GM23338 (cell line): ENCODE results near the gene STX1A. TPM values are rescaled to one million over a fixed set of nuclear protein-coding genes. Genes with fewer than 3 reads are reported as not detected.
A peak's percentile ranks its signal among the peaks of the same experiment; 100 is the strongest.

ENCODE experiments used
- ATAC-seq: fragments of 200-7000 bp; cut with Tn5 transposase; 3 replicates; pipeline ENCODE4 v1.9.1; 2020
- DNase-seq: peaks from one replicate; pipeline ENCODE4 v3.0.0-alpha.2; 2015; ENCODE audit warnings: low spot score
- H2AFZ ChIP-seq: fragments of 200-600 bp; sonication (generic); 2 replicates; pipeline ENCODE4 v1.8.0; 2016; ENCODE audit warnings: antibody characterized with exemption, mild to moderate bottlenecking, moderate library complexity
- H3F3A ChIP-seq: fragments of 200-600 bp; sonication (generic); replicated peaks from 2 replicates; pipeline ENCODE4 v1.8.0; 2017; ENCODE audit warnings: antibody characterized with exemption, mixed run types, low read depth
- H3K27ac ChIP-seq: fragments of 200-600 bp; sonication (generic); 2 replicates; pipeline ENCODE4 v1.6.1; 2016; ENCODE audit warnings: low read depth
- H3K27me3 ChIP-seq: fragments of 200-600 bp; sonication (generic); 2 replicates; pipeline ENCODE4 v1.8.0; 2016; ENCODE audit warnings: mild to moderate bottlenecking, mixed run types, moderate library complexity; ENCODE audit not compliant: insufficient read depth
- H3K36me3 ChIP-seq: fragments of 200-600 bp; sonication (generic); 2 replicates; pipeline ENCODE4 v1.8.0; 2016; ENCODE audit warnings: mild to moderate bottlenecking; ENCODE audit not compliant: insufficient read depth
- H3K4me1 ChIP-seq: fragments of 200-600 bp; sonication (generic); 2 replicates; pipeline ENCODE4 v1.8.0; 2016; ENCODE audit warnings: mild to moderate bottlenecking, moderate library complexity; ENCODE audit not compliant: insufficient read depth
- H3K4me2 ChIP-seq: fragments of 200-600 bp; sonication (generic); 2 replicates; pipeline ENCODE4 v1.7.1; 2017; ENCODE audit warnings: mixed run types
- H3K4me3 ChIP-seq: fragments of 200-600 bp; sonication (generic); 2 replicates; pipeline ENCODE4 v1.6.1; 2016; ENCODE audit warnings: mixed run types
- H3K79me2 ChIP-seq: fragments of 200-600 bp; sonication (generic); replicated peaks from 2 replicates; pipeline ENCODE4 v1.8.0; 2017; ENCODE audit warnings: mild to moderate bottlenecking; ENCODE audit not compliant: insufficient read depth
- H3K9me2 ChIP-seq: fragments of 200-600 bp; sonication (generic); 2 replicates; pipeline ENCODE4 v1.8.0; 2017; ENCODE audit not compliant: insufficient read depth
- H4K20me1 ChIP-seq: fragments of 200-600 bp; sonication (generic); replicated peaks from 2 replicates; pipeline ENCODE4 v1.8.0; 2017; ENCODE audit warnings: mild to moderate bottlenecking; ENCODE audit not compliant: insufficient read depth
- H3K27ac Mint-ChIP-seq: 2 replicates; pipeline ENCODE4 v1.8.0; 2020; ENCODE audit warnings: inconsistent platforms, mild to moderate bottlenecking, moderate library complexity, mixed read lengths
- H3K27me3 Mint-ChIP-seq: 3 replicates; pipeline ENCODE4 v1.8.0; 2022; ENCODE audit warnings: low read depth, mild to moderate bottlenecking, moderate library complexity, mixed read lengths, inconsistent platforms; ENCODE audit not compliant: insufficient read depth, poor library complexity
- H3K36me3 Mint-ChIP-seq: 3 replicates; pipeline ENCODE4 v1.8.0; 2021; ENCODE audit warnings: low read depth, mild to moderate bottlenecking, inconsistent platforms, moderate library complexity, mixed read lengths
- H3K4me1 Mint-ChIP-seq: 3 replicates; pipeline ENCODE4 v1.8.0; 2020; ENCODE audit warnings: mild to moderate bottlenecking, inconsistent platforms, mixed read lengths
- H3K4me3 Mint-ChIP-seq: 3 replicates; pipeline ENCODE4 v1.8.0; 2021; ENCODE audit warnings: moderate library complexity, mild to moderate bottlenecking, inconsistent platforms, mixed read lengths
- H3K9me3 Mint-ChIP-seq: 3 replicates; pipeline ENCODE4 v1.8.0; 2020; ENCODE audit warnings: moderate library complexity, mild to moderate bottlenecking, inconsistent platforms, mixed read lengths
- CREB1 ChIP-seq: fragments of 250-450 bp; sonication (Bioruptor Pico); IDR thresholded peaks from 2 replicates; pipeline ENCODE4 v1.5.0; 2020; ENCODE audit warnings: low read depth, mild to moderate bottlenecking, moderate library complexity
- CTCF ChIP-seq, 2 experiments: fragments of 200-600 bp in 1 of 2; sonication (generic) in 1 of 2; conservative IDR thresholded peaks; 2 replicates each; pipeline versions ENCODE4 v1.5.1 to v1.6.1; 2016 to 2017; ENCODE audit warnings: antibody characterized with exemption in 2 of 2, low read depth in 2 of 2, mild to moderate bottlenecking in 2 of 2, moderate library complexity in 1 of 2
- EZH2 ChIP-seq: fragments of 200-600 bp; sonication (generic); IDR thresholded peaks from one replicate; pipeline ENCODE4 v1.8.0; 2017; ENCODE audit warnings: antibody characterized with exemption, mild to moderate bottlenecking, low read depth; ENCODE audit not compliant: unreplicated experiment
- EZH2phosphoT487 ChIP-seq: fragments of 200-600 bp; sonication (generic); IDR thresholded peaks from one replicate; pipeline ENCODE4 v1.8.1; 2018; ENCODE audit warnings: antibody characterized with exemption; ENCODE audit not compliant: unreplicated experiment
- JUNB ChIP-seq: IDR thresholded peaks from one replicate; pipeline ENCODE4 v1.6.1; 2016; ENCODE audit warnings: antibody characterized with exemption; ENCODE audit not compliant: unreplicated experiment
- NANOG ChIP-seq: IDR thresholded peaks from 2 replicates; pipeline ENCODE4 v1.6.1; 2016; ENCODE audit warnings: antibody characterized with exemption, borderline replicate concordance
- POLR2AphosphoS5 ChIP-seq: IDR thresholded peaks from 2 replicates; pipeline ENCODE4 v1.6.1; 2016; ENCODE audit warnings: antibody characterized with exemption, low read depth
- REST ChIP-seq: IDR thresholded peaks from one replicate; pipeline ENCODE4 v1.6.1; 2018; ENCODE audit warnings: antibody characterized with exemption; ENCODE audit not compliant: unreplicated experiment
- STAT1 ChIP-seq: IDR thresholded peaks from one replicate; pipeline ENCODE4 v1.6.1; 2016; ENCODE audit warnings: antibody characterized with exemption; ENCODE audit not compliant: unreplicated experiment
- ZNF114 ChIP-seq: fragments of 250-450 bp; sonication (Bioruptor Pico); IDR thresholded peaks from 2 replicates; pipeline ENCODE4 v1.5.0; 2020; ENCODE audit warnings: mild to moderate bottlenecking, moderate library complexity
- ZNF331 ChIP-seq: fragments of 250-450 bp; sonication (Bioruptor Pico); IDR thresholded peaks from 2 replicates; pipeline ENCODE4 v1.5.0; 2020; ENCODE audit warnings: low read depth, mild to moderate bottlenecking, moderate library complexity
- polyA plus RNA-seq: library from polyadenylated mRNA; unstranded; fragments of >200 nt; fragmentation: Nextera tagmentation; extraction: Ambion mirVana; gene quantifications from 2 replicates; pipeline ENCODE4 v1.2.1, GENCODE V29; 2016
- total RNA-seq: library from RNA; depleted of rRNA; stranded (reverse); fragments of >200 nt; shearing (Covaris generic); gene quantifications from 2 replicates; pipeline ENCODE4 v1.2.3, GENCODE V29; 2014
- TF ChIP-seq, protein P1 (sequence below): IDR thresholded peaks from 2 replicates; pipeline ENCODE4 v1.6.1; 2016; ENCODE audit warnings: antibody characterized with exemption

STX1A gene
- total and polyA plus RNA-seq, 2 experiments from 2014 or later = 9.1 to 19.8 TPM

DNA sequence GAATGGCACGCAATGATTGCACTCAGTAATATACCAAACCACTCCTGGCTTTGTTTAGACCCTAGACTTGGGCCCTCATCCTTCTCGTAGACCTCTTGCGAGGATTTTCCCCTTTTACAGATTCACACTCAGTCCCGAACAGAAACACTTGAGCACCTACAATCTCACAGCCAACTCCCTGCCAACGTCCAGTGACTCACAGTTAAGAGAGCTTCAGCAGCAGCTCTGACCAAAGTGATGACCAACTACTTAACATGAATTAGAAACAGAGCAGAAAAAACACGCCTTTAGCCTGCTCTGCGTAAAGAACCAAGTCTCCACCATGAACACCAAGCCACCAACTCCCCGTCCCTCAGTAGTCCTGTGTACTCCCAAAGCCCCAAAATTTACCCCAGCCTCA is 38.4 kb downstream of the STX1A start (continued):
- TF ChIP-seq, protein P1, sequence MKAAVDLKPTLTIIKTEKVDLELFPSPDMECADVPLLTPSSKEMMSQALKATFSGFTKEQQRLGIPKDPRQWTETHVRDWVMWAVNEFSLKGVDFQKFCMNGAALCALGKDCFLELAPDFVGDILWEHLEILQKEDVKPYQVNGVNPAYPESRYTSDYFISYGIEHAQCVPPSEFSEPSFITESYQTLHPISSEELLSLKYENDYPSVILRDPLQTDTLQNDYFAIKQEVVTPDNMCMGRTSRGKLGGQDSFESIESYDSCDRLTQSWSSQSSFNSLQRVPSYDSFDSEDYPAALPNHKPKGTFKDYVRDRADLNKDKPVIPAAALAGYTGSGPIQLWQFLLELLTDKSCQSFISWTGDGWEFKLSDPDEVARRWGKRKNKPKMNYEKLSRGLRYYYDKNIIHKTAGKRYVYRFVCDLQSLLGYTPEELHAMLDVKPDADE = no peak

GRCh38 chr7:73680501-73680900 is 39.0 kb downstream of the STX1A start:
- Histone ChIP-seq H3K4me2 (no peak overlapping the region), H3K4me1 (peaks cover 9% of the 10 kb centered on the region), H4K20me1 (peaks cover 5% of the 10 kb centered on the region), H3K36me3 (peaks cover 3% of the 10 kb centered on the region; the same call in 1 of the 2 replicates), H3K79me2 (peaks cover 55% of the 10 kb centered on the region), H3K27me3 (no peaks in the 10 kb centered on the region), H3F3A (no peaks in the 10 kb centered on the region), H3K9me2 (no peaks in the 10 kb centered on the region), H3K27ac (no peak overlapping the region), H2AFZ (no peak overlapping the region), H3K4me3 (no peak overlapping the region)
- Mint-ChIP-seq H3K4me3 (peak overlapping the region; percentile 95; the same call in 2 of the 3 replicates), H3K9me3 (no peaks in the 10 kb centered on the region; the same call in 2 of the 3 replicates), H3K27me3 (peaks cover 14% of the 10 kb centered on the region), H3K36me3 (peaks cover 22% of the 10 kb centered on the region), H3K27ac (no peak overlapping the region), H3K4me1 (peaks cover 17% of the 10 kb centered on the region)
- ATAC-seq (no peak), DNase-seq (no peak)
- TF ChIP-seq NANOG = no peak
- no peak for TF ChIP-seq EZH2
- no peak for TF ChIP-seq STAT1
- no peak for TF ChIP-seq ZNF331
- TF ChIP-seq, protein P1 = no peak
- no peak for TF ChIP-seq ZNF114 (CRISPR knock-in tag)
- no peak for TF ChIP-seq CREB1
- no peak for TF ChIP-seq POLR2AphosphoS5
- TF ChIP-seq JUNB = no peak
- no peak for TF ChIP-seq REST
- TF ChIP-seq EZH2phosphoT487 = no peak
- no peak for TF ChIP-seq CTCF (conservative IDR thresholded peaks at IDR 0.05; ENCODE audit: low read depth in 2 of 2)
